Heart right ventricle (tissue), 16 donors: ENCODE measurements around the gene PACS1. TPM values are rescaled to one million over a fixed set of nuclear protein-coding genes. Genes with fewer than 3 reads are reported as not detected.
A peak's percentile ranks its signal among the peaks of the same experiment; 100 is the strongest.
"Not testable (repeated sequence)": the region's sequence is repeated elsewhere in the genome, so short reads cannot be mapped to it uniquely, and the experiment has no call there.

Experiments used
- ATAC-seq, 8 donors: fragments of 200-7000 bp; cut with Tn5 transposase; one replicate each; pipeline ENCODE4 v1.9.1; 2020; ENCODE audit warnings: mild to moderate bottlenecking in 8 of 8, moderate library complexity in 8 of 8, moderate number of reproducible peaks in 1 of 8
- DNase-seq, 2 donors: peaks; one replicate each; pipeline ENCODE4 v3.0.0-alpha.2; 2020
- H3K27ac ChIP-seq, 10 donors: fragments of 200-600 bp; sonication (generic) in 2 of 10; one replicate each; pipeline versions ENCODE4 v1.5.0 to v1.8.0; 2020 to 2022; ENCODE audit warnings: mild to moderate bottlenecking in 3 of 10
- H3K27me3 ChIP-seq, 7 donors: fragments of 200-600 bp; one replicate each; pipeline ENCODE4 v1.8.0; 2021 to 2022; ENCODE audit warnings: mild to moderate bottlenecking in 2 of 7
- H3K36me3 ChIP-seq, 9 donors: fragments of 200-600 bp; sonication (generic) in 1 of 9; one replicate each; pipeline versions ENCODE4 v1.5.0 to v1.8.0; 2020 to 2022; ENCODE audit warnings: mild to moderate bottlenecking in 2 of 9
- H3K4me1 ChIP-seq, 9 donors: fragments of 200-600 bp; sonication (generic) in 1 of 9; one replicate each; pipeline versions ENCODE4 v1.5.0 to v1.8.0; 2020 to 2022; ENCODE audit warnings: mild to moderate bottlenecking in 4 of 9
- H3K4me3 ChIP-seq, 10 donors: fragments of 200-600 bp; sonication (generic) in 2 of 10; one replicate each; pipeline versions ENCODE4 v1.5.0 to v1.8.0; 2020 to 2022; ENCODE audit warnings: mild to moderate bottlenecking in 7 of 10, moderate library complexity in 2 of 10
- H3K9me3 ChIP-seq, 11 donors: fragments of 200-600 bp in 10 of 11; sonication (generic) in 2 of 11; one replicate each; pipeline versions ENCODE4 v1.5.0 to v1.8.0; 2013 to 2022; ENCODE audit warnings: mild to moderate bottlenecking in 2 of 11, control low read depth in 1 of 11, moderate library complexity in 1 of 11
- WGBS, 2 donors: extraction: QIAGEN DNeasy Blood & Tissue Kit; methylation state at CpG; one replicate each; pipeline ENCODE4 v1.1.7; 2013; ENCODE audit warnings: inconsistent platforms in 1 of 2; 5-methylcytosine and 5-hydroxymethylcytosine counted together
- intact Hi-C, 10 donors: fragments of 100-400 bp; cut with DNase I; formaldehyde crosslinking; loops; one replicate each; pipeline versions ENCODE4 v1.11.1 to v1.14.2; 2022
- polyA plus RNA-seq, 2 donors: library from polyadenylated mRNA; stranded (reverse); fragments of 200-250 nt; gene quantifications; one replicate each; pipeline ENCODE4 v1.2.3, GENCODE V29; 2013
- total RNA-seq, 10 donors: library from RNA; stranded (reverse); fragmentation: NEBNext Ultra II Directional in 3 of 10; extraction: Animal tissue kit (Norgen Biotek cat#: 25700) in 3 of 10; gene quantifications; one replicate each; pipeline versions ENCODE4 v1.2.1 to v1.2.4, GENCODE V29; 2021 to 2023
- TF ChIP-seq, protein P1 (sequence below), 9 donors: fragments of 200-600 bp; sonication (generic) in 2 of 9; IDR thresholded peaks; one replicate each; pipeline versions ENCODE4 v1.5.0 to v1.8.0; 2021 to 2022; ENCODE audit warnings: antibody characterized with exemption in 9 of 9, mild to moderate bottlenecking in 5 of 9, moderate library complexity in 1 of 9
- donor health status: Arrhythmogenic right ventricular cardiomyopathy.
- donor health status: ischemic (EF 13 %, LVEDD 7.1; RV severe dilation, severe dysfunction).
- donor health status: healthy with polysubstance abuse.
- donor health status: DM: no; HTN: yes; CAD: no.
- donor health status: DM: no; HTN: no; CAD: no.
- donor health status: ischemic (EF 25% LVEDD 6.9; RV normal size, moderate dysfunction).
- donor health status: ischemic (EF 25% LVEDD 5.7; RV mildly dilated, moderate dysfunction).
- donor health status: healthy.
- donor health status: DM: yes; HTN: yes; CAD: no.
- donor health status: Ischemic cardiomyopathy.
- donor health status: ischemic (EF 35%, LVEDD 5.7; RV mildly dilated, moderate dysfunction).
- donor health status: nonischemic (EF 11% LVEDD 7.7; RV severe dilation, severe dysfunction).
- donor health status: DM: yes; HTN: yes; CAD: no.
- donor health status: PGD.
- donor health status: ischemic (EF 29% LVEDD 5.4; RV normal size, mild dysfunction).
- donor health status: nonischemic (EF 23%, LVEDD 6.1; RV moderate dilation, normal function).

The PACS1 gene
- total and polyA plus RNA-seq, 12 donors: 24.1 to 121 (median 69.7) TPM

DNA sequence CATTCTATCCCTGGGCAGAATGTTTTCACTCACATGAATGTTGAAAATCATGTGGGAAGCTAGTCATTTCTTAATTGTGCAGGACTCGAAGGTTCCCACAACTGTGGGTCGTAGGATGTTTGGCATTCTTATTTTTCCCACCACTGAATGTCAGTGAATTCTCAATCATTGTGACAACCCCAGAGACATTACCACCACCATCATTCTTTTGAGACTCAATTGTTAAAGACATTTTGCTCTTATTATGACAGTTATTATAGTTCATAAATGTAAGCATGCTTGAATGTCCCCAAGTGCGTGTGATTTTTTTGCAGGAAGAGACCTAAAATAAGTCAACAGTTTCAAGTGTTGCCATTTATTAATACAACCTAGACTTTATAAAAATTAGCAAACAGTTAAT is 19.0 kb downstream of the PACS1 start:
- peaks cover 2 to 35% (median 20%) of the 10 kb centered on the region in 9 donors for H3K4me1 ChIP-seq
- TF ChIP-seq, protein P1, sequence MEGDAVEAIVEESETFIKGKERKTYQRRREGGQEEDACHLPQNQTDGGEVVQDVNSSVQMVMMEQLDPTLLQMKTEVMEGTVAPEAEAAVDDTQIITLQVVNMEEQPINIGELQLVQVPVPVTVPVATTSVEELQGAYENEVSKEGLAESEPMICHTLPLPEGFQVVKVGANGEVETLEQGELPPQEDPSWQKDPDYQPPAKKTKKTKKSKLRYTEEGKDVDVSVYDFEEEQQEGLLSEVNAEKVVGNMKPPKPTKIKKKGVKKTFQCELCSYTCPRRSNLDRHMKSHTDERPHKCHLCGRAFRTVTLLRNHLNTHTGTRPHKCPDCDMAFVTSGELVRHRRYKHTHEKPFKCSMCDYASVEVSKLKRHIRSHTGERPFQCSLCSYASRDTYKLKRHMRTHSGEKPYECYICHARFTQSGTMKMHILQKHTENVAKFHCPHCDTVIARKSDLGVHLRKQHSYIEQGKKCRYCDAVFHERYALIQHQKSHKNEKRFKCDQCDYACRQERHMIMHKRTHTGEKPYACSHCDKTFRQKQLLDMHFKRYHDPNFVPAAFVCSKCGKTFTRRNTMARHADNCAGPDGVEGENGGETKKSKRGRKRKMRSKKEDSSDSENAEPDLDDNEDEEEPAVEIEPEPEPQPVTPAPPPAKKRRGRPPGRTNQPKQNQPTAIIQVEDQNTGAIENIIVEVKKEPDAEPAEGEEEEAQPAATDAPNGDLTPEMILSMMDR (IDR thresholded peaks at IDR 0.05): no peak
- H3K9me3 ChIP-seq: peaks cover 0 to 2% (median 0%) of the 10 kb centered on the region in 11 donors
- H3K27me3 ChIP-seq: no peaks in the 10 kb centered on the region
- no peak overlapping the region for H3K4me3 ChIP-seq
- ATAC-seq: no peak
- DNase-seq: no peak
- no peaks in the 10 kb centered on the region for H3K36me3 ChIP-seq
- 83 to 91% methylated on average over 3 of the region's 3 CpGs for WGBS, 2 donors
- intact Hi-C loops: no loop called here
- no peak overlapping the region for H3K27ac ChIP-seq

DNA sequence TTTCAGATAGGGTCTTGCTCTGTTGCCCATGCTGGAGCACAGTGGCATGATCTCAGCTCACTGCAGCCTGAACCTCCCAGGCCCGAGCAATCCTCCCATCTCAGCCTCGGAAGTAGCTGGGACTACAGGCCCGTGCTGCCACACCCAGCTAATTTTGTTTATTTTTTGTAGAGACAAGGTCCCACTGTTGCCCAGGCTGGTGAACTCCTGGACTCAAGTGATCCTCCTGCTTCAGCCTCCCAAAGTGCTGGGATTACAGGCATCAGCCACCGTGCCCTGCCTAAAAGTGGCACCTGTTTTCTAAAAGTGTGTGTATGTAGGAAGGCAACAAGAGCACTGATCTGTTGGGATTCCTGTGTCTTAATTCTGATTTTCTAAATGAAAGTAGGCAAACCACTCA is 20.2 kb downstream of the PACS1 start:
- peaks cover 0 to 2% (median 0%) of the 10 kb centered on the region in 11 donors for H3K9me3 ChIP-seq
- DNase-seq (no peak), ATAC-seq (no peak)
- no peaks in the 10 kb centered on the region for H3K36me3 ChIP-seq
- TF ChIP-seq, protein P1 (IDR thresholded peaks at IDR 0.05): no peak
- peaks cover 0 to 22% (median 9%) of the 10 kb centered on the region in 9 donors for H3K4me1 ChIP-seq
- no peak overlapping the region for H3K27ac ChIP-seq
- WGBS, 2 donors: 87 to 94% methylated on average over 4 of the region's 4 CpGs
- H3K4me3 ChIP-seq: no peak overlapping the region
- intact Hi-C loops: no loop called here
- H3K27me3 ChIP-seq: no peaks in the 10 kb centered on the region

- H3K4me3 ChIP-seq, H3K36me3 ChIP-seq, H3K9me3 ChIP-seq, H3K27me3 ChIP-seq, intact Hi-C loops, DNase-seq, H3K27ac ChIP-seq, ATAC-seq: not testable (repeated sequence)
- peaks cover 0 to 16% (median 4%) of the 10 kb centered on the region in 9 donors for H3K4me1 ChIP-seq
- WGBS, 2 donors: 96 to 100% methylated on average over 2 of the region's 2 CpGs
These were observed 22.1 kb downstream of the PACS1 start for GRCh38 chr11:66092125-66092524.

DNA sequence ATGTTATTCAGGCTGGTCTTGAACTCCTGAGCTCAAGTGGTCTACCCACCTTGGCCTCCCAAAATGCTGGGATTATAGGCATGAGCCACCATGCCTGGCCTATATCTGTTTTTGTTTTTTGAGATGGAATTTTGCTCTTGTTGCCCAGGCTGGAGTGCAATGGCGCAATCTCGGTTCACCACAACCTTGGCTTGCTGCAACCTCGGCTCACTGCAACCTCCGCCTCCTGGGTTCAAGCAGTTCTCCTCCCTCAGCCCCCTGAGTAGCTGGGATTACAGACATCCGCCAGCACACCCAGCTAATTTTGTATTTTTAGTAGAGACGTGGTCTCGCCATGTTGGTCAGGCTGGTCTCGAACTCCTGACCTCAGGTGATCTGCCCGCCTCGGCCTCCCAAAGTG is 29.7 kb downstream of the PACS1 start:
- H3K27me3 ChIP-seq, H3K27ac ChIP-seq, DNase-seq, H3K36me3 ChIP-seq, H3K4me3 ChIP-seq, intact Hi-C loops, ATAC-seq, H3K9me3 ChIP-seq: not testable (repeated sequence)
- peaks cover 0 to 36% (median 17%) of the 10 kb centered on the region in 9 donors for H3K4me1 ChIP-seq
- WGBS, 2 donors: 96% methylated on average over 10 of the region's 10 CpGs

DNA sequence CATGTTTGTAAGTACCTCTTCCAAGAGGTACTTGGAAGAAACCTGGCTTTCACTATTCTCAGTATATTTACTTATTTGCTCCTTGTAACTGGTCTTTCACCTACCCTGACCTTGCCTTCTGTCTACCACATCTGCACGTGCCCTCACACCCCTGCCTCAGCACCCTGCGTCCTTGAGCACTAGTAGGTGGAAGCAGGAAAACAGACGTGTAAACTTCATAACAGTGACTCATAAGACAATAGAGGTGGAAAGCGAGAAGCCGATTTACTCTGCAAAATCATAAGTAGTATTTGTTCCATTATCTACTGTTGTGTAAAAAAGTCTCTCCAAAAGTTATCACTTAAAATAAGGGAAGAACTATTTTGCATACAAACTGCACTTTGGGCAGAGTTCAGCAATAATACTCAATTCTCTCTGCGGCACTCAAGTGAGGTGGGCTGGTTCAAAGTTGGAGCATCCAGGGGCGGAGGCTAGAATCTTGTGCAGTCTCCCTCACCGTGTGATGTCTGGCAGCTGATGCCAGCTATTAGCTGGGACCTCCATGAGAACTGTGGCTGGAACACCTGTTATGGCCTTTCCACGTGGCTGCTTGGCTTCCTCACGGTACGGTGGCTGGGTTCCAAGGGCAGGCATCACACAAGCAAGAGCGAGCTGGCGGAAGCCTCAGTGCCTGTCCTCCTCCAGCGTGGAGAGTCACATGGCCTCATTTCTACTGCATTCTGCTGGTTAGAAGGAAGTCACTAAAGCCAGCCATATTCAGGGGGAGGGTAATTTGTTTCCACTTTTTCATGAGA is 30.4 kb downstream of the PACS1 start:
- H3K36me3 ChIP-seq: no peaks in the 10 kb centered on the region
- H3K4me3 ChIP-seq: peak overlapping the region in 1 of 10 donors; percentile 27
- no peaks in the 10 kb centered on the region for H3K27me3 ChIP-seq
- DNase-seq: peak; percentile 66 to 67
- no peaks in the 10 kb centered on the region for H3K9me3 ChIP-seq
- peak; percentile 77 to 97 (median 84) for ATAC-seq
- intact Hi-C loops: no loop called here
- peak overlapping the region in 3 of 10 donors; percentile 20 to 66 (median 26) for H3K27ac ChIP-seq
- TF ChIP-seq, protein P1 (IDR thresholded peaks at IDR 0.05): no peak
- peaks cover 0 to 36% (median 17%) of the 10 kb centered on the region in 9 donors for H3K4me1 ChIP-seq
- WGBS, 2 donors: 33 to 35% methylated on average over 14 of the region's 14 CpGs
